GM12891 (cell line): ENCODE measurements around the gene ARIH1.

Experiments
- PAX5 ChIP-seq: IDR thresholded peaks from 2 replicates; pipeline ENCODE4 v1.6.1; 2011; ENCODE audit warnings: low read length, moderate library complexity, mild to moderate bottlenecking; ENCODE audit not compliant: insufficient read depth, severe bottlenecking
- POLR2A ChIP-seq: IDR thresholded peaks from 2 replicates; pipeline ENCODE4 v1.6.1; 2011; ENCODE audit warnings: low read depth, low read length, control low read depth
- POLR2AphosphoS5 ChIP-seq: IDR thresholded peaks from 2 replicates; pipeline ENCODE4 v1.6.1; 2011; ENCODE audit warnings: low read depth, low read length, control low read depth
- POU2F2 ChIP-seq: IDR thresholded peaks from 2 replicates; pipeline ENCODE4 v1.6.1; 2011; ENCODE audit warnings: low read depth, mild to moderate bottlenecking, control low read depth, low read length, moderate library complexity
- SPI1 ChIP-seq: IDR thresholded peaks from 2 replicates; pipeline ENCODE4 v1.6.1; 2011; ENCODE audit warnings: low read depth, low read length, control low read depth
- TAF1 ChIP-seq: IDR thresholded peaks from 2 replicates; pipeline ENCODE4 v1.6.1; 2011; ENCODE audit warnings: low read depth, low read length, control low read depth

DNA sequence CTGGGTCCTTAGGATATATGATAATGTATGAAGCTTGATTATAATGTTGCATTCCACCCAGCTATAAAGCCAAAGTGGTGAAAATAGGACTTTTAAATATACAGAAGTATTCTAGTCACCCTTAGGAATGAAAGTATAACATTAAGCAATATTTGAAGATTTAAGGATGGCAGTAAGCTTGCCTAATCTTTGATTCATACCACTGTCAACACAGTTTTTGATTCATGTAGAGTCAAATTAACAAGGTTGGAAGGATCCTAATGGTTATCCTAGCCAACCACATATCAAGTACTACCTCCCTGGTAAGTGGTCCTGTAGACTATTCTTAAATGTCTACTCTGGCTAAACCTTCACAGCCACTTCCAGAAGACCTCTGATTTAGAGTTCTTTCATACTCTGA, 18.6 kb downstream of the ARIH1 start:
- no peak for TF ChIP-seq POLR2AphosphoS5
- TF ChIP-seq POLR2A, result no peak
- no peak for TF ChIP-seq TAF1
- no peak for TF ChIP-seq SPI1
- TF ChIP-seq POU2F2, result no peak
- TF ChIP-seq PAX5, result no peak
